ENCODE results near the gene HIVEP1. TPM values are rescaled to one million over a fixed set of nuclear protein-coding genes. Genes with fewer than 3 reads are reported as not detected.

The HIVEP1 gene
- total RNA-seq = 47.0 TPM

DNA sequence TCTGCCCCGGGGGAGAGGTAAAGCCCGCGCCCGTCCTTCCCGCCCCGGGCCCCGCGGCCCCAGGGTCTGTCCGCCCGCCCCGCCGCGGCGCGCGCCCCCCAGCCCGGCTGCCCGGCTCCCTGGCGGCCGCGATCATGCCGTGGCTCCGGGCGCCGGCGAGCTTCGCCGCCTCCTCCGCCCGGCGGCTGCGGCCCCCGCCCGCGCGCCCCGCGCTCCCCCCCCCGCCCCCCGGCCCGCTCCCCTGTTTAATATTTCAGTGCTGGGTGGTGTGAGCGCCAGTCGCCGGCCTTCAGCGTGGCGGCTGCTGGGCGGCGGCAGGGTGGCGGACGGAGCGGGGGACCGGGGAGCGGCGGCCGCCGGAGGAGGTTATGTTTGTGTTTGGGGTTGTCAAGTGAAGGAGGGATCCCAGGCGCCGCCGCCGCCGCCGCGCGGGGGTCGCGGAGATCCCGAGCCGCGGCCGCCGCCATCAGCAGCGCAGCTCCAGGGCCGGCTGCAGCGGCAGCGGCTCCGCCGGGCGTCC, at the start of gene HIVEP1:
HIVEP1 (plus strand) TSS at position 275 of the 520 bp plus-strand sequence. CDS start 3,317 bp downstream, outside the sequence.

Other genes starting within 250 kb of the HIVEP1 start
- 3.1 TPM for gene ADTRP, start 233.5 kb upstream of the HIVEP1 start, total RNA-seq